Measurements from ENCODE around the gene SLC25A12. TPM values are rescaled to one million over a fixed set of nuclear protein-coding genes. Genes with fewer than 3 reads are reported as not detected.
A peak's percentile ranks its signal among the peaks of the same experiment; 100 is the strongest.

SLC25A12 gene
- total and polyA plus RNA-seq, 2 of the 13 experiments (the other 11 are each of a cell fraction or from before 2014, with no cell fraction given), result 8.1 to 15.9 TPM

GRCh38 chr2:171894612-171894947, 536 bp upstream of the SLC25A12 start:
- no peak for ATAC-seq
- H3K4me3 ChIP-seq (replicated peaks in 1 of 3; ENCODE audit: insufficient read depth in 1 of 3, low read depth in 2 of 3, low read length in 3 of 3), result peak overlapping the region; percentile 84 to 89 (median 88)
- H3K4me1 ChIP-seq (ENCODE audit: insufficient read depth, low read length), result peaks cover 36% of the 10 kb centered on the region
- FAIRE-seq, result no peak
- POLR2A ChIA-PET, result interaction anchor here (0.6 to 2.1 kb wide), 7 partner anchors 12 to 208 kb away, joined by 3 to 11 read pairs (median 4); partner anchors contain the start of genes DLX2, DYNC1I2 and HAT1
- 2% methylated on average over 10 of the region's 10 CpGs for WGBS (ENCODE audit: low lambda C conversion rate)
- H3K27me3 ChIP-seq (ENCODE audit: control insufficient read depth in 1 of 2, insufficient read depth in 2 of 2, low read length in 2 of 2), result no peaks in the 10 kb centered on the region; a peak in 1 of 5 replicates
- intact Hi-C loops (cut with micrococcal nuclease; ENCODE audit: unreplicated experiment) (loop anchor here (1.0 to 2.0 kb wide), 2 partner anchors 28 to 188 kb away; partner anchors contain the start of gene HAT1), in situ Hi-C loops (cut with HindIII; ENCODE audit: extremely low pct_ligation_motif_present, low pct_unique_long_range_greater_than_20kb) (no loop called here)
- H2AFZ ChIP-seq (ENCODE audit: low read length), result peak overlapping the region; percentile 97
- peak overlapping the region; percentile 1 for H3K27ac ChIP-seq (ENCODE audit: extremely low read length, insufficient read depth, low read length)
- peaks cover 7% of the 10 kb centered on the region for H3K9me3 ChIP-seq (ENCODE audit: low read length)
- peak overlapping the region; percentile 93 for H3K4me2 ChIP-seq (ENCODE audit: low read depth, low read length)
- CTCF ChIA-PET (ENCODE audit: low intra/inter-chr PET ratio, low total read pairs), result no interaction called here
- TSS peak; percentile 87 for BruUV-seq (replicated peaks)
- no peaks in the 10 kb centered on the region for H4K20me1 ChIP-seq (ENCODE audit: insufficient read depth, low read length)
- H3K36me3 ChIP-seq (replicated peaks in 1 of 2; ENCODE audit: control insufficient read depth in 1 of 2, insufficient read depth in 2 of 2, low read length in 2 of 2), result no peaks in the 10 kb centered on the region; a peak in 1 of 5 replicates
- H3K79me2 ChIP-seq (ENCODE audit: insufficient read depth, low read length), result no peaks in the 10 kb centered on the region
- no peak for DNase-seq (ENCODE audit: low spot score)
- H3K9ac ChIP-seq (ENCODE audit: insufficient read depth, low read depth, low read length), result peak overlapping the region; percentile 67
- no peak for TF ChIP-seq ZBED4 (CRISPR knock-in tag; IDR thresholded peaks at IDR 0.05; ENCODE audit: borderline replicate concordance)
- peak; percentile 40; the same call in 1 of the 2 replicates for TF ChIP-seq CREB3 (CRISPR knock-in tag; IDR thresholded peaks at IDR 0.05)
- TF ChIP-seq ZNF512B (CRISPR knock-in tag; IDR thresholded peaks at IDR 0.05; ENCODE audit: borderline replicate concordance), result 0 out of 2 replicates have a peak, but pooled peaks have one; percentile 29
- TF ChIP-seq KAT8 (CRISPR knock-in tag; IDR thresholded peaks at IDR 0.05), result no peak
- TF ChIP-seq ELF1 (CRISPR knock-in tag; IDR thresholded peaks at IDR 0.05), result no peak
- no peak for TF ChIP-seq ZNF766 (CRISPR knock-in tag; IDR thresholded peaks at IDR 0.05; ENCODE audit: borderline replicate concordance)
- no peak for TF ChIP-seq FOXJ3 (CRISPR knock-in tag; IDR thresholded peaks at IDR 0.05; ENCODE audit: borderline replicate concordance)
- 0 out of 2 replicates have a peak, but pooled peaks have one; percentile 38 for TF ChIP-seq ZNF362 (CRISPR knock-in tag; IDR thresholded peaks at IDR 0.05; ENCODE audit: borderline replicate concordance)
- no peak for TF ChIP-seq NFE2L2 (IDR thresholded peaks at IDR 0.05; ENCODE audit: low read length)
- no peak for TF ChIP-seq HMGXB3 (CRISPR knock-in tag; IDR thresholded peaks at IDR 0.05; ENCODE audit: borderline replicate concordance)
